GM12864 (cell line): ENCODE measurements around the gene LMX1A.

Experiments used
- DNase-seq: peaks from one replicate; pipeline ENCODE4 v3.0.0-alpha.2; 2011; ENCODE audit warnings: low read depth
- H3K4me3 ChIP-seq: 2 replicates; pipeline ENCODE4 v1.5.1; 2011; ENCODE audit warnings: mild to moderate bottlenecking, low read depth, low read length, control low read depth
- TF ChIP-seq, protein P1 (sequence below): IDR thresholded peaks from 2 replicates; pipeline ENCODE4 v1.5.1; 2011; ENCODE audit warnings: low read depth, mild to moderate bottlenecking, moderate library complexity, low read length, control low read depth, inconsistent platforms; ENCODE audit errors: missing control alignments

Gene LMX1A

DNA sequence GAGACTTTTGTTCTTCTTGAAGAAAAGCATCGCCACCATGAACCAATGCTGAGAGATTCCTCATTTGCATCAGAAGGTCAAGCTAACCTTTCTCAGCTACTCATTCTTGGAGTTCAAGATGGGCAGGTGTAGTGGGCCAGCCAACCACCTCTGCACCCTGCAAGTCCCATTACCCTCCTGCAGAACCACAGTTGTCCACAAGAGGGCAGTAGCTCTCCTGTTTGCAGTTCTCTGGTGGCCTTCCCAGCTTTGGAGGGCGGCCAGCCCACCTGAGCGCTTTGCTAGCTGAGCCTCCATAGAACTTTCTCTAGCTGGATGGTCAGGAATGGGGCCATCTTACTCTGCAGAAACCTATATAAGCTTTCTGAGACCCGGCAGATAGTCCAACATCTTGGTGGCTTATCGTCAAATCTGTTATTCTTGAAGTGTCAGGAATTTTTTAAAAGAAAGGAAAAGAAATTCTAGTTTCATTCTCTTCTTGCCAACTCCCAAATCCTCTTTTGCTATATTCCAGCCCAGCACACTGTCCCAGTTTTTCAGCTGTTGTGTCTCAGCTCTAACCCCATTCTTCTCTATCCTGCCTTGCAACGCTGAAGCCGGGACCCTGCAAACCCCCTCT, 11.0 kb upstream of the LMX1A start:
- TF ChIP-seq, protein P1, sequence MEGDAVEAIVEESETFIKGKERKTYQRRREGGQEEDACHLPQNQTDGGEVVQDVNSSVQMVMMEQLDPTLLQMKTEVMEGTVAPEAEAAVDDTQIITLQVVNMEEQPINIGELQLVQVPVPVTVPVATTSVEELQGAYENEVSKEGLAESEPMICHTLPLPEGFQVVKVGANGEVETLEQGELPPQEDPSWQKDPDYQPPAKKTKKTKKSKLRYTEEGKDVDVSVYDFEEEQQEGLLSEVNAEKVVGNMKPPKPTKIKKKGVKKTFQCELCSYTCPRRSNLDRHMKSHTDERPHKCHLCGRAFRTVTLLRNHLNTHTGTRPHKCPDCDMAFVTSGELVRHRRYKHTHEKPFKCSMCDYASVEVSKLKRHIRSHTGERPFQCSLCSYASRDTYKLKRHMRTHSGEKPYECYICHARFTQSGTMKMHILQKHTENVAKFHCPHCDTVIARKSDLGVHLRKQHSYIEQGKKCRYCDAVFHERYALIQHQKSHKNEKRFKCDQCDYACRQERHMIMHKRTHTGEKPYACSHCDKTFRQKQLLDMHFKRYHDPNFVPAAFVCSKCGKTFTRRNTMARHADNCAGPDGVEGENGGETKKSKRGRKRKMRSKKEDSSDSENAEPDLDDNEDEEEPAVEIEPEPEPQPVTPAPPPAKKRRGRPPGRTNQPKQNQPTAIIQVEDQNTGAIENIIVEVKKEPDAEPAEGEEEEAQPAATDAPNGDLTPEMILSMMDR = peak; percentile 98
- peak; percentile 33 for DNase-seq
- H3K4me3 ChIP-seq = no peak overlapping the region

DNA sequence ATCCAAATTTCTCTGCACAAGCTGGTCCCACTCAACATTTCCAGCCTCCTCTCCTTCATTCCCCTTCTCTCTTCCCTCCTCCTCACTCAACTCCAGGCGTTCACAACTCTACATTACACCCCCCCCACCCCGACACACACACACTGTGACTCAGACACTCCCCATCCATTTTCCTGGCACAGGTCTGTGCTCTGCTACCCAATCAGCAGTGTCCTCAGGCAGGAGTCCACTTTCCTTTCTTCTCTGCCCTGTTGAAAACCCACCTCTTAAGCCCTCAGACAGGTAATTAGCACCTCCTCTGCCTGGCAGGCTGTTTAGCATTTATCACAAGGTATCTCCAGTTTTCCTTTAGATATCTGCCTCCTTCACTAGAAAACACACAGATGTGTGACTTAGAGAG, 8.8 kb upstream of the LMX1A start:
- DNase-seq = no peak
- TF ChIP-seq, protein P1 = no peak
- no peak overlapping the region for H3K4me3 ChIP-seq

DNA sequence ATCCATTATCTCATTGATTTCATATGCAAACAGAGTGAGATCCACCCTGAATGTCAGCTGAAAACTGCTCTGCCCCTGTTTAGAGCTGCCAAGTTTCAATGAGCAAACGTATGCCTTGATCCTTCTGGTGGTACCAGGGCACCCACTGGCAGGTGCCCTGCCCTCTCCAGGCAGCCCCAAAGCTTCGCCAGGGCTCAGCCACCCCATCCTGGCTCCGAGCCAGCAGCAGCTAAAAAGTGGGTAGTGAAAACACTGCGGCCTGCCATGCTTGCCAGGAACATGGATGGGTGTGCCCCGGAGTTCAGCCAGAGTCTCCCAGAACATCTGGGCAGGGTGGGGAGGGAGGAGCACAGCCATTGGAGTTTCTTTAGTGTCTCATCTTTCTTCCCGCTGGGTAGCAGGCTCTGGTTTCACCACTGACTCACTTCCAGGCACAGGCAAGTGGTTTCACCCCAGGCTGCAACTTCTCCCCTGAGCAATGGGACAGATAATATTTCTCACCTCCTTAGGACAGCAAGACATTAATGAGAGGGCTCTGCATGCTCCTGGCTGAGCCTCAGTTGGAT, 8.1 kb upstream of the LMX1A start:
- no peak overlapping the region for H3K4me3 ChIP-seq
- TF ChIP-seq, protein P1 = no peak
- DNase-seq = no peak

DNA sequence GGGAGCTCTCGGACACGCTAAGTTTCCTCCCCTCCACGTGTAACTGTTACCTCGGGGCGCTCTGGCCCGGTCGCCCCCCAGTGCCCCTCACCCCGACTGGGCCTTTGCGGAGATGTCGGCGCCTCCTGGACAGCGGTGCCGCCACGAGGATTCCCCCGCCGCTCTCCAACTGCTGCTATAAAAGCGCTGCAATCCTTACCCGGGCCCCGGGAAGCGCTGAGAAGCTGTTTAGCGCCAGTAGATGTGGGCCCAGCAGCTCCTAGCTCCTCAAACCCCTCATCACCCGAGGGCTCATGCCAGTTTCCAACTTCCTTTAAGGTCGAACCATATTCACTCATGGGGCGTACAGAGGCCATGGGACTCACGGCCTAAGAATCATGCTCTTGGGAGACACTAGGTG, 361 bp upstream of the LMX1A start:
- TF ChIP-seq, protein P1 = no peak
- DNase-seq = no peak
- H3K4me3 ChIP-seq = no peak overlapping the region

DNA sequence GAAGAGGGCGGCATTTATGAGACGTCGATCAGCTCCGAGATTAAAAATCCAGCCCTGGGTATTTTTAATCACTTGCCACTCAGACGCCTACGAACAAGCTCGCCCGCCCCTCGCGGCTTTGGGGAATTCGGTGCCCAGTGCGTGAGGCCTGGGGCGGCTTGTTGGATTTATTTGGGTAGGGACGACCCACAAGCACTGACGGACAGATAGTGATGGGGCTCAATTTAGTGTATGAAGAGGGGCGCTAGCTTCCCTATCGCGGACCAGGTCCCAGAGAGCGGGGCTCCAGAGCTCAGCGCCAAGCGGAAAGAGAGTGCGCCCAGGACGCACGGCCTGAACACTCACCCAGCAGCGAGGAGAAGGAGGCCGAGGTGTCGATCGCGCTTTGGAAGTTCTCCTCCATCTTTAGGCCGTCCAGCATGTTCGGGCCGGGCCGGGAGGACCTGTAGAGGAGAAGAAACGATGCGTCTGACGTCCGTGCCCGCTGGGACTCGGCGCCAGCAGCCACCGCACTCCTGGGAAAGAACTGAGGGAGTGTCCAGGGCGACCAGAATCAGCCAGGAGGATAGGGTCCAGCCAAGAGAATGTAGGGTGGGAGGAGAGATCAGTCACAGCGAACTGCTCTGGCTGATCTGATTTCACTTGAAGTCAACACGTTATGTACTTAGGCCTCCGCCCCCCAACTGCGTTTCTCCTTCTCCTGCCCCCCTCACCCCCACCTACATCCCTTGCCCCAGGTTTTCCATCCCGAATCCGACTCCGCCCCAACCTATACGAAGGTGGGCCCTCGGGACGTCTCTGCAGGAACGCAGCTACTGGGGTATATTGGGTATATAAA, 1.2 kb downstream of the LMX1A start:
- DNase-seq = no peak
- TF ChIP-seq, protein P1 = no peak
- no peak overlapping the region for H3K4me3 ChIP-seq

DNA sequence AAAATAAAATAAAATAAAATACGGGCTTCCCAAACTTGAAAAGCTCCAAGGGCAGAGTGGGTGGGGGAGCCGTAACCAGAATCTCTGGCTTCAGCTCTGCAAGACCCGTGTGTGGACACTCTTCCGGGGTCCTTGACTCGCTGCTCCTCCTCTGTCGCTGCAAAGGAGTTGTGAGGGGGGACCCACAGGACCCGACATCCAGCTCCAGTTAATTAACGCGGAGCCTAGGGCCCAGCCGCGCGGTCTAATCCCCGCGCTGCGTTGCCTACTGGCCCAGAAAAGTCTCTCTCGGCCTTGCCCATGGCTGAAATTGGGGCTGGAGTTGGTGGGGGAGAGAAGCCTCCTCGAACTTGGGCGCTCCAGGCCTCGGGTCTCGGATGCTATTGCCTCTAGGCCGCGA, 1.8 kb downstream of the LMX1A start:
- DNase-seq = no peak
- H3K4me3 ChIP-seq = no peak overlapping the region
- TF ChIP-seq, protein P1 = no peak
